OCI-LY1 (cell line): ENCODE data around the gene JPH3.

Experiments
- CTCF ChIP-seq: fragments of 200-600 bp; sonication (generic), shearing (Covaris generic); IDR thresholded peaks from 2 replicates; pipeline ENCODE4 v1.5.1; 2017; ENCODE audit warnings: mild to moderate bottlenecking, antibody characterized with exemption, low read length, moderate library complexity, mixed read lengths
- EZH2 ChIP-seq: fragments of 200-600 bp; sonication (generic), shearing (Covaris generic); IDR thresholded peaks from 2 replicates; pipeline ENCODE4 v1.8.0; 2017; ENCODE audit warnings: borderline replicate concordance, mixed run types, mild to moderate bottlenecking, antibody characterized with exemption, low read length, moderate library complexity, mixed read lengths

GRCh38 chr16:87583453-87584131, 18.7 kb upstream of the JPH3 start:
- TF ChIP-seq CTCF (no peak), EZH2 (no peak)
